ENCODE results near the gene TEAD4.

The TEAD4 gene

GRCh38 chr12:2997989-2998670 is 38.9 kb downstream of the TEAD4 start:
- no peak overlapping the region for H3K4me3 ChIP-seq (ENCODE audit: low read length)
- no peak for DNase-seq (ENCODE audit: low read depth, low spot score)

DNA sequence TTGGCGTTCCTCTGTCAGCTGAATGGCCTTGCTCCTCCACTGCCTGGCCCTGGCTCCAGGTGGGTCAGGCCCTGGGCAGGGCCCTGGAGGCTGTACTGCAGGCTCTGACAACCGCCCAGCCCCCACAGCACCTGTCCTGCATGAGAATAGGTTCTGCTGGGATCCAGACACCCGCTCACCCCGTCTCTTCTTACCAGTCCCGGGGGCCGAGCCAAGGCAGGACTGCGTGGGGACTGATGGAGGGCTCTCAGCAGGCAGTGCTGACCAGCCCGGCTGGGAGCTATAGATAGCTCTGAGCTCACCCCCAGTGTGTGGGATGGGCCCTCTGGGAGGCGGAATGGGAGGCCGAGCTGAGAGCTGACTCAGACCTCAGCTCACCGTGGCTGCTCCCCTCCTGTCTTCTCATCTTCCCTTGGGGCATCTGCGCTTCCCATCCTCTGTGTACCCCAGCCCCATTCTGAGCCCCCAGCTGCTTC is 39.6 kb downstream of the TEAD4 start:
- H3K4me3 ChIP-seq (ENCODE audit: low read length) = no peak overlapping the region
- DNase-seq (ENCODE audit: low read depth, low spot score) = no peak

- no peak overlapping the region for H3K4me3 ChIP-seq (ENCODE audit: low read length)
- DNase-seq (ENCODE audit: low read depth, low spot score) = no peak
These were observed 40.2 kb downstream of the TEAD4 start for GRCh38 chr12:2999265-2999841.

DNA sequence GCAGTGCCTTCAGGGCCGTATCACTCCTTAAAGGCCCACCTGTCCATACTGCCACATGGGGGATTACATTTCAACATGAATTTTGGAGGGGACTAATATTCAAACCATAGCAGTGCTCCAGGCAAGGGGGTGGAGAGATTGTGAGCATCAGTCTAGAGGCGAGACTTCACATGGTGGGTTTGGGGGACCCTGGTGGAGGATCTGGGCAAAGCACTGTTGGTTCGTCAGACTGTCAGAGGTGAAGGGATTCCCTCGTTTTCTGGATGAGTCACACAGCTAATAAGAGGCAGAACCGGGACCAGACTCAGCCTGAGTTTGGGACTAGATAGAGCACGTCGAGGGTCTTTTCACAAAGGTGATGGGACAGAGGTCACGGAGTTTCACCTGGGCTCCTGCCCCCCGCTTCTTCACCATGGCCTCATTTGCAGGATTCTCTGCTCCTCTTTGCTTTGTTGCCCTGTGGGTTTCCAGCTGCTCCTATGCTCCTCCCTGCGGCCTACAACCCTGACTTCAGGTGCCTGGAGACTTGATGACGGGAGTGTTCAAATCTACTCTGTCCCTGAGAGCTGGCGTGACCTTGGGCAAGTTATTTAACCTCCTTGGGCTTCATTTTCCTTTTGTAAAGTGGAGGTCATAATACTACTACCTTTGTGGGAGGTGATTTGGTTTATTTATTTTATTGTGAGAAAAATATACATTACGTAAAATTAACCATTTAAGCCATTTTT is 41.5 kb downstream of the TEAD4 start:
- no peak for DNase-seq (ENCODE audit: low read depth, low spot score)
- H3K4me3 ChIP-seq (ENCODE audit: low read length) = no peak overlapping the region

- H3K4me3 ChIP-seq (ENCODE audit: low read length) = no peak overlapping the region
- no peak for DNase-seq (ENCODE audit: low read depth, low spot score)
These were observed 43.4 kb downstream of the TEAD4 start for GRCh38 chr12:3002646-3003045.

DNA sequence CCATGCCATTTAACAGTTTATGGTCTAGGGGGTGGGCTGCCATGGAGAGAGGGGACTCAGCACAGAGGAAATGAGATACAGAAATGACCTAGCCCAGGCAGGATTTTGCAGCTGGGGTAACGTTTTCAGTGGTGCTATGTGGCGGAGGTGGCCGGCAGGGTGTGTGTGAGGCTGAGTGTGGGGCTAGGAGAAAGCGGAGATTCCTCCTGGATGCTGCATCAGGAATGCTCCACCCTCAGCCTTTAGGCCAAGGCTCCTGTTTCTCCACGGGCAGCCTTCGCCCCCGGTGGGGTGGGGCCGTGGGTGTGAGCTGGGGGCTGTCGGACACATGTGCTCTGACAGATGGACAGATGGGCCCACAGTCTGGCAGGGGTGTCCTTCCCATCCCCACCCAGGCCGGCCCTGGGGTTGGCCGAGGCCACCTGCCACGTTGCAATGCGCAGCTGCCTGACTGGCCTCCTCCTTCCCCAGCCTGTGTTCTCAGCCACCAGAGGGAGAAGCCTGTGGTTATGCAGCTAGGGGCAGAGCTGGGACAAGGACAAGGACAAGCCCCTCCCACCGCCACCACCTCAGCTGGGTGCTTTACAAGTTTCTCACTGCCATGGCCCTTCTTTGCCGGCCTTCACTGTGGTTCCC is 44.3 kb downstream of the TEAD4 start:
- no peak for DNase-seq (ENCODE audit: low read depth, low spot score)
- no peak overlapping the region for H3K4me3 ChIP-seq (ENCODE audit: low read length)

GRCh38 chr12:3004655-3005565 is 45.7 kb downstream of the TEAD4 start:
- no peak overlapping the region for H3K4me3 ChIP-seq (ENCODE audit: low read length)
- no peak for DNase-seq (ENCODE audit: low read depth, low spot score)

DNA sequence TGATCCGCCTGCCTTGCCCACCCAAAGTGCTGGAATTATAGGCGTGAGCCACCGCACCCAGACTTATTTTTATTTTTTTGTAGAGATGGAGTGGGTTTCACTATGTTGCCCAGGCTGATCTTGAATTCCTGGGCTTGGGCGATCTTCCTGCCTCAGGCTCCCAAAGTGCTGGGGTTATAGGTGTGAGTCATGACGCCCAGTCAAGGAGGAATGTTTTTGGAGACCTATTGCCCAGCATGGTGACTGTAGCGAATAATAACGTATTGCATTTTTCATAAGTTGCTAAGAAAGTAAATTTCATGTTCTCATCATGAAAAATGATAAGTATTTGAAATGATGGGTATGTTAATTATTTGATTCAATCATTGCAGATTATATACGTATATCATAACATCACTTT is 46.5 kb downstream of the TEAD4 start:
- DNase-seq (ENCODE audit: low read depth, low spot score) = no peak
- H3K4me3 ChIP-seq (ENCODE audit: low read length) = no peak overlapping the region

- DNase-seq (ENCODE audit: low read depth, low spot score) = no peak
- no peak overlapping the region for H3K4me3 ChIP-seq (ENCODE audit: low read length)
These were observed 50.6 kb downstream of the TEAD4 start for GRCh38 chr12:3009780-3010179.

DNA sequence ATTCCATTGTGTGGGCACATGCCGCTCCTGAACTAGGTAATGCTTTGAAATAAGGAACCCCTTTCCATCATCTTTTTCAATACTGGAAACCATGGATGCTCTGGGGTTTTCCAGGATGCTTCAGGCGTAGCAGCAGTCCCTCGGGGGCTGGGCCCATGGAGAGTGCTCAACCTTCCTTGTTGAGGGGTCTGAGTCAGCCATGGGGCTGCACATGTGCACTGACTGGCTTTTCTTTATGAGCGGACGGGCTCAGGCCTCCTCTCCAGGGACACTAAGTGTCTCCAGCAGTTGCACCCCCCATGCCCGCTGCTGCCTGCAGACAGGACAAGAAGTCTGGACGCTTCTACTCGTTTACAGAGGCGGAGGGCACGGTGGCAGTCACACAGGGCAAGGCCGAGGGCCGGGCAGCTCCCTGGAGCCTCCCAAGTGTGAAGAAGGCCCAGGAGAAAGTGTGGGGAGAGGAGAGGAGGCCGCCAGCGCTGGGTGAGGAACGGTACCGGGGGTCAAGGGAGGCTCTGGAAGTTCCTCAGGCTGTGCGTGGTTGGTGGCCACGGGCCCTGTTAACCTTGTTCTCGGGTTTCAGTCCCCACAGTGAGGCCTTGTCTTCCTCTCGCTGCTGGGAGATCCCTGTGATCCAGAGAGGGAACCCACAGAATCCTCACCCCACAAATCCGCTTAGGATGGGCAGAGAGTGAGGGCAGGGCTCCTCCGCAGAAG is 51.2 kb downstream of the TEAD4 start:
- H3K4me3 ChIP-seq (ENCODE audit: low read length) = no peak overlapping the region
- DNase-seq (ENCODE audit: low read depth, low spot score) = no peak

DNA sequence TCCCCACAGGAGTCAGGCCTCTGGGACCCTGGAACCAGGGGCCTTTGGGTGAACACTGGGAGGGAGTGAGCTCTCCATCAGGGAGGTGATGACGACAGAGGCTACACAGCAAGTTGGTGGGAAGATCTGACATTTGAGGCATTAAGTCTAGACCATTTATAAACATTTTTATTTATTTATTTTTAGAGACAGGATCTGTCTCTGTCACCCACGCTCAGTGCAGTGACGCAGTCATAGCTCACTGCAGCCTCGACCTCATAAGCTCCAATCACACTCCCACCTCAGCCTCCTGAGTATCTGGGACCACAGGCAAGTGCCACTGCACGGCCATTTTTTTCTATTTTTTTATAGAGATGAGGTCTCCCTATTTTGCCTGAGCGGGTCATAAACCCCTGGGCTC is 53.6 kb downstream of the TEAD4 start:
- H3K4me3 ChIP-seq (ENCODE audit: low read length) = no peak overlapping the region
- no peak for DNase-seq (ENCODE audit: low read depth, low spot score)

GRCh38 chr12:3014641-3015040 is 55.4 kb downstream of the TEAD4 start:
- H3K4me3 ChIP-seq (ENCODE audit: low read length) = no peak overlapping the region
- DNase-seq (ENCODE audit: low read depth, low spot score) = no peak

GRCh38 chr12:3015356-3015755 is 56.2 kb downstream of the TEAD4 start:
- DNase-seq (ENCODE audit: low read depth, low spot score) = no peak
- H3K4me3 ChIP-seq (ENCODE audit: low read length) = no peak overlapping the region

DNA sequence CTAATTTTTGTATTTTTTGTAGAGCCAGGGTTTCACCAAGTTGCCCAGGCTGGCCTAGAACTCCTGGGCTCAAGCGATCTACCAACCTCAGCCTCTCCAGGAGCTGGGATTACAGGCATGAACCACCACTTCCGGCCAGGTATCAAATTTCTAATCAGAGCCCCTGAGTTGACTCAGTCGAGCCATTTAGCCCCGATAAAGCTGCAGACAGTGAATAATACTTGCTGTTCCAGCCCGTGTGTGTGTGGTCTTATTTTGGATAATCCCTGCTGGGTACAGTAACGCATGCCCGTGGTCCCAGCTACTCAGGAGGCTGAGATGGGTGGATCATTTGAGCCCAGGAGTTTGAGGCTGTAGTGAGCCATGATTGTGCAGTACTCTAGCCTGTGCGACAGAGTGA is 57.0 kb downstream of the TEAD4 start:
- no peak for DNase-seq (ENCODE audit: low read depth, low spot score)
- no peak overlapping the region for H3K4me3 ChIP-seq (ENCODE audit: low read length)

GRCh38 chr12:3017281-3017680 is 58.1 kb downstream of the TEAD4 start:
- no peak for DNase-seq (ENCODE audit: low read depth, low spot score)
- no peak overlapping the region for H3K4me3 ChIP-seq (ENCODE audit: low read length)

- H3K4me3 ChIP-seq (ENCODE audit: low read length) = no peak overlapping the region
- DNase-seq (ENCODE audit: low read depth, low spot score) = no peak
These were observed 59.2 kb downstream of the TEAD4 start for GRCh38 chr12:3018284-3019004.

DNA sequence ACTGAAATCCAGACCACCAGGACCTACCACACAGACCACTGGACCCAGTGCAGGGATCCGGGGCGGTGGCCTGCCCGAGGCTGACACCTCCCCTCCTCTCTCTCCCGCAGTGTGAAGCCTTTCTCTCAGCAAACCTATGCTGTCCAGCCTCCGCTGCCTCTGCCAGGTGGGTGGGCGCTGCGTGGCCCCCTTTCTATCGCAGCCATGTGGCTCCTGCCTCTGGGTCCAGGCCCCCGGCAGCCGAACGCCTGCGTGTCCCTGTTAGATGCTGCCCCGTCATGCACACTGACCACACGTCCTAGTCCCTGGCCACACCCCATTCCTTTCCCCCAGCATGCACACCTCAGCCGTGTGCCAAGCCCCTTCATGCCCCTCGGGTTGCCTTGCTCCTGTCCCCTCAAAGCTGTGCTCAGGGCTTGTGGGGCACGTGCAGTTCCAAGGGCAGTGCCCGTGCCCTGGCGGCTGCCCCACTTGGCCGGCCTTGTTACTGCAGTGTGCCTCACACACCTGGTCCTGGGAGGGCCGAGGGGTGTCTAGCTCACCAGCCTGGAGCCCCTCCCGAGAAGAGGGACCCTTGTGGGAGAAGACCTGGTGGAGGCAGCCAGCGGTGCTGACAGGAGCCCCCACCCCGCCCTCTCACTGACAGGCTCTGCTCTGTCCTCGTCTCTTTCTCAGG is 59.9 kb downstream of the TEAD4 start:
- no peak for DNase-seq (ENCODE audit: low read depth, low spot score)
- H3K4me3 ChIP-seq (ENCODE audit: low read length) = no peak overlapping the region
